Cardiac septum (tissue), 1 donor: ENCODE measurements around the gene ZC3H12D. TPM values are rescaled to one million over a fixed set of nuclear protein-coding genes. Genes with fewer than 3 reads are reported as not detected.

Experiments
- DNase-seq: peaks from one replicate; pipeline ENCODE4 v3.0.0-alpha.2; 2020; ENCODE audit warnings: low spot score
- intact Hi-C: fragments of 100-400 bp; cut with DNase I; formaldehyde crosslinking; loops from one replicate; pipeline ENCODE4 v1.14.0; 2022
- total RNA-seq: library from RNA; stranded (reverse); fragmentation: NEBNext Ultra II Directional; extraction: Animal tissue kit (Norgen Biotek cat#: 25700); gene quantifications from one replicate; pipeline ENCODE4 v1.2.1, GENCODE V29; 2021
- donor health status: DM: no; HTN: no; CAD: no.

The ZC3H12D gene
- total RNA-seq, 1 donor from 2014 or later: 0.35 TPM

GRCh38 chr6:149429427-149430360 is 55.1 kb downstream of the ZC3H12D start:
- intact Hi-C loops: loop anchor here (5.0 kb wide), 2 partner anchors 88 to 402 kb away; no protein-coding TSS in a partner anchor
- DNase-seq: no peak

- intact Hi-C loops: loop anchor here (5.0 kb wide), 1 partner anchor 89 kb away; no protein-coding TSS in a partner anchor
- no peak for DNase-seq
Observed at GRCh38 chr6:149428606-149429005, 56.2 kb downstream of the ZC3H12D start.

GRCh38 chr6:149425754-149426153 is 59.1 kb downstream of the ZC3H12D start:
- DNase-seq: no peak
- intact Hi-C loops: loop anchor here (5.0 kb wide), 1 partner anchor 92 kb away; no protein-coding TSS in a partner anchor

- intact Hi-C loops: loop anchor here (5.0 kb wide), 1 partner anchor 92 kb away; no protein-coding TSS in a partner anchor
- DNase-seq: no peak
Observed at GRCh38 chr6:149425224-149425623, 59.6 kb downstream of the ZC3H12D start.

GRCh38 chr6:149423964-149424440 is 60.8 kb downstream of the ZC3H12D start:
- intact Hi-C loops: no loop called here
- DNase-seq: no peak

GRCh38 chr6:149422581-149422980 is 62.2 kb downstream of the ZC3H12D start:
- intact Hi-C loops: no loop called here
- DNase-seq: no peak

GRCh38 chr6:149421132-149421531 is 63.7 kb downstream of the ZC3H12D start:
- DNase-seq: no peak
- intact Hi-C loops: no loop called here

GRCh38 chr6:149419696-149420404 is 65.0 kb downstream of the ZC3H12D start:
- intact Hi-C loops: no loop called here

GRCh38 chr6:149414821-149415220 is 70.0 kb downstream of the ZC3H12D start:
- DNase-seq: no peak
- intact Hi-C loops: no loop called here

More at GRCh38 chr6:149419696-149420404, 65.0 kb downstream of the ZC3H12D start:
- no peak for DNase-seq

GRCh38 chr6:149414009-149414408 is 70.8 kb downstream of the ZC3H12D start:
- DNase-seq: no peak
- intact Hi-C loops: no loop called here

- no peak for DNase-seq
- intact Hi-C loops: no loop called here
Observed at GRCh38 chr6:149410557-149410956, 74.3 kb downstream of the ZC3H12D start.

GRCh38 chr6:149409617-149410016 is 75.2 kb downstream of the ZC3H12D start:
- no peak for DNase-seq

GRCh38 chr6:149405823-149406765 is 78.7 kb downstream of the ZC3H12D start:
- no peak for DNase-seq
- intact Hi-C loops: no loop called here

More at GRCh38 chr6:149409617-149410016, 75.2 kb downstream of the ZC3H12D start:
- intact Hi-C loops: no loop called here

- no peak for DNase-seq
- intact Hi-C loops: no loop called here
Observed at GRCh38 chr6:149403534-149403933, 81.3 kb downstream of the ZC3H12D start.

- DNase-seq: no peak
Observed at GRCh38 chr6:149400050-149400449, 84.8 kb downstream of the ZC3H12D start, which contains the start of gene SUMO4. SUMO4 (plus strand) TSS chr6:149400262; CDS start chr6:149400392, 130 bp downstream.

GRCh38 chr6:149397384-149397783 is 87.4 kb downstream of the ZC3H12D start:
- intact Hi-C loops: no loop called here
- no peak for DNase-seq

More at GRCh38 chr6:149400050-149400449, 84.8 kb downstream of the ZC3H12D start, which contains the start of gene SUMO4:
- intact Hi-C loops: no loop called here
